WTC11 (cell line): ENCODE measurements around the gene VSIG2. TPM values are rescaled to one million over a fixed set of nuclear protein-coding genes. Genes with fewer than 3 reads are reported as not detected.

Experiments used
- ATAC-seq: fragments of 200-7000 bp; cut with Tn5 transposase; 2 replicates; pipeline ENCODE4 v1.10.0; 2021; ENCODE audit warnings: mild to moderate bottlenecking, moderate library complexity
- CTCF ChIA-PET: fragments of 300-600 bp; sonication (Branson Sonifier 250); formaldehyde crosslinking; loops from one replicate; lab custom pipeline; 2021; ENCODE audit warnings: antibody characterized with exemption; lab: Charles Lee
- POLR2A ChIA-PET: fragments of 350-600 bp; sonication (Branson Sonifier 250); formaldehyde crosslinking; loops from one replicate; lab custom pipeline; 2021; ENCODE audit warnings: antibody characterized with exemption; lab: Charles Lee
- DNase-seq: peaks from one replicate; pipeline ENCODE4 v3.0.0; 2021; ENCODE audit warnings: low spot score
- H3K27ac Mint-ChIP-seq: 2 replicates; pipeline ENCODE4 v1.8.0; 2021; ENCODE audit warnings: mixed read lengths
- H3K27me3 Mint-ChIP-seq: 2 replicates; pipeline ENCODE4 v1.8.0; 2021; ENCODE audit warnings: low read depth, mild to moderate bottlenecking, moderate library complexity, mixed read lengths
- H3K36me3 Mint-ChIP-seq: 2 replicates; pipeline ENCODE4 v1.8.0; 2021; ENCODE audit warnings: mixed read lengths
- H3K4me1 Mint-ChIP-seq: 2 replicates; pipeline ENCODE4 v1.8.0; 2022; ENCODE audit warnings: mixed read lengths
- H3K4me3 Mint-ChIP-seq: 2 replicates; pipeline ENCODE4 v1.8.0; 2021; ENCODE audit warnings: mild to moderate bottlenecking, moderate library complexity, mixed read lengths
- H3K9me3 Mint-ChIP-seq: 2 replicates; pipeline ENCODE4 v1.8.0; 2021; ENCODE audit warnings: mixed read lengths
- AFF4 ChIP-seq: sonication (generic); formaldehyde crosslinking; IDR thresholded peaks from 2 replicates; pipeline ENCODE4 v1.8.1; 2023; ENCODE audit warnings: mild to moderate bottlenecking, missing genetic modification reagents, borderline replicate concordance
- ATF1 ChIP-seq: sonication (generic); formaldehyde crosslinking; IDR thresholded peaks from 2 replicates; pipeline ENCODE4 v1.8.1; 2023; ENCODE audit warnings: mild to moderate bottlenecking, moderate library complexity, missing genetic modification reagents
- CREM ChIP-seq: sonication (generic); formaldehyde crosslinking; IDR thresholded peaks from 2 replicates; pipeline ENCODE4 v1.8.1; 2022; ENCODE audit warnings: mild to moderate bottlenecking, missing genetic modification reagents, moderate library complexity
- CTCF ChIP-seq: fragments of 200-600 bp; IDR thresholded peaks from 2 replicates; pipeline ENCODE4 v1.8.0; 2022; ENCODE audit warnings: antibody characterized with exemption
- ESRRA ChIP-seq: sonication (generic); formaldehyde crosslinking; IDR thresholded peaks from 2 replicates; pipeline ENCODE4 v1.8.1; 2022; ENCODE audit warnings: mild to moderate bottlenecking, missing genetic modification reagents, borderline replicate concordance
- FOXJ3 ChIP-seq: sonication (generic); formaldehyde crosslinking; IDR thresholded peaks from 2 replicates; pipeline ENCODE4 v1.9.0; 2021; ENCODE audit warnings: missing genetic modification reagents, mild to moderate bottlenecking, borderline replicate concordance
- MLX ChIP-seq: sonication (generic); formaldehyde crosslinking; IDR thresholded peaks from 2 replicates; pipeline ENCODE4 v1.8.1; 2023; ENCODE audit warnings: mild to moderate bottlenecking, missing genetic modification reagents, moderate library complexity
- NFYB ChIP-seq: sonication (generic); formaldehyde crosslinking; conservative IDR thresholded peaks from 2 replicates; pipeline ENCODE4 v1.8.0; 2022; ENCODE audit warnings: low read depth, missing genetic modification reagents
- NR1H2 ChIP-seq: sonication (generic); formaldehyde crosslinking; IDR thresholded peaks from 2 replicates; pipeline ENCODE4 v1.9.0; 2021; ENCODE audit warnings: mild to moderate bottlenecking, moderate library complexity, missing genetic modification reagents
- ZNF423 ChIP-seq: fragments of 250-450 bp; sonication (Bioruptor Pico); IDR thresholded peaks from 2 replicates; pipeline ENCODE4 v2.1.2; 2022; ENCODE audit warnings: mild to moderate bottlenecking, moderate library complexity
- ZNF425 ChIP-seq: fragments of 250-450 bp; sonication (Bioruptor Pico); conservative IDR thresholded peaks from 2 replicates; pipeline ENCODE4 v1.9.0; 2021; ENCODE audit warnings: mild to moderate bottlenecking
- total RNA-seq: library from RNA; stranded (reverse); gene quantifications from 3 replicates; pipeline ENCODE4 v1.2.3, GENCODE V29; 2021
- TF ChIP-seq, protein P1 (sequence below): sonication (generic); formaldehyde crosslinking; conservative IDR thresholded peaks from 2 replicates; pipeline ENCODE4 v1.8.1; 2023; ENCODE audit warnings: mild to moderate bottlenecking, low read depth, missing genetic modification reagents, moderate library complexity

The VSIG2 gene
- total RNA-seq, 1 experiment from 2014 or later: 0.79 TPM

GRCh38 chr11:124716591-124716990 is 35.5 kb downstream of the VSIG2 start (continued):
- TF ChIP-seq CTCF (no peak), ATF1 (no peak), NR1H2 (CRISPR knock-in tag) (no peak), ESRRA (CRISPR knock-in tag) (no peak), AFF4 (CRISPR knock-in tag) (no peak)

DNA sequence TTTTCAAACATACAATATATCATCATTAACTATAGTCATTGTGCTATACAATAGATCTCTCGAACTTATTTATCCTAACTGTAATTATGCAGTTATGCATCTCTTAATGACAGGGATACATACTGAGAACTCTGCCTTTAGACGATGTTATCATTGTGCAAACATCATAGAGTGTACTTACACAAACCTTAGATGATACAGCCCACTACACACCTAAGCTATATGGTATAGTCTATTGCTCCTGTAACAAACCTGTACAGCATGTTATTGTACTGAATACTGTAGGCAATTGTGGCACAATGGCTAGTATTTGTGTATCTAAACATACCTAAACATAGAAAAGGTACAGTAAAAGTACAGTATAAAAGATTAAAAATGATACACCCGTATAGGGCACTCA is 39.7 kb downstream of the VSIG2 start:
- no peak overlapping the region for H3K4me3 Mint-ChIP-seq
- ChIA-PET POLR2A (interaction anchor here (0.6 kb wide), 1 partner anchor 37 kb away, joined by 3 read pairs; no protein-coding TSS in a partner anchor), CTCF (no interaction called here)
- DNase-seq (no peak), ATAC-seq (no peak)
- H3K27ac Mint-ChIP-seq: no peak overlapping the region
- peaks cover 54% of the 10 kb centered on the region for H3K27me3 Mint-ChIP-seq
- peaks cover 6% of the 10 kb centered on the region for H3K9me3 Mint-ChIP-seq
- H3K4me1 Mint-ChIP-seq: peaks cover 4% of the 10 kb centered on the region
- H3K36me3 Mint-ChIP-seq: peaks cover 3% of the 10 kb centered on the region; the same call in 1 of the 2 replicates
- no peak for TF ChIP-seq NFYB (CRISPR knock-in tag)
- no peak for TF ChIP-seq ZNF425 (CRISPR knock-in tag)
- no peak for TF ChIP-seq CREM (CRISPR knock-in tag)
- no peak for TF ChIP-seq ZNF423
- TF ChIP-seq MLX (CRISPR knock-in tag): no peak
- no peak for TF ChIP-seq FOXJ3 (CRISPR knock-in tag)
- TF ChIP-seq, protein P1, sequence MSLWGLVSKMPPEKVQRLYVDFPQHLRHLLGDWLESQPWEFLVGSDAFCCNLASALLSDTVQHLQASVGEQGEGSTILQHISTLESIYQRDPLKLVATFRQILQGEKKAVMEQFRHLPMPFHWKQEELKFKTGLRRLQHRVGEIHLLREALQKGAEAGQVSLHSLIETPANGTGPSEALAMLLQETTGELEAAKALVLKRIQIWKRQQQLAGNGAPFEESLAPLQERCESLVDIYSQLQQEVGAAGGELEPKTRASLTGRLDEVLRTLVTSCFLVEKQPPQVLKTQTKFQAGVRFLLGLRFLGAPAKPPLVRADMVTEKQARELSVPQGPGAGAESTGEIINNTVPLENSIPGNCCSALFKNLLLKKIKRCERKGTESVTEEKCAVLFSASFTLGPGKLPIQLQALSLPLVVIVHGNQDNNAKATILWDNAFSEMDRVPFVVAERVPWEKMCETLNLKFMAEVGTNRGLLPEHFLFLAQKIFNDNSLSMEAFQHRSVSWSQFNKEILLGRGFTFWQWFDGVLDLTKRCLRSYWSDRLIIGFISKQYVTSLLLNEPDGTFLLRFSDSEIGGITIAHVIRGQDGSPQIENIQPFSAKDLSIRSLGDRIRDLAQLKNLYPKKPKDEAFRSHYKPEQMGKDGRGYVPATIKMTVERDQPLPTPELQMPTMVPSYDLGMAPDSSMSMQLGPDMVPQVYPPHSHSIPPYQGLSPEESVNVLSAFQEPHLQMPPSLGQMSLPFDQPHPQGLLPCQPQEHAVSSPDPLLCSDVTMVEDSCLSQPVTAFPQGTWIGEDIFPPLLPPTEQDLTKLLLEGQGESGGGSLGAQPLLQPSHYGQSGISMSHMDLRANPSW (CRISPR knock-in tag): no peak
